Stimulated activated naive CD8-positive, alpha-beta T cell treated with anti-CD3 and anti-CD28 coated beads, Interleukin-15, Interleukin-2, amounts not matched to agents 100 ng/mL and 50 ng/mL, for 24 hours (primary cell): ENCODE results near the gene RNASE13.
"Not testable (repeated sequence)": the region's sequence is repeated elsewhere in the genome, so short reads cannot be mapped to it uniquely, and the experiment has no call there.

Experiments
- H3K27ac Mint-ChIP-seq: one replicate; pipeline ENCODE4 v1.8.0; 2021; ENCODE audit warnings: mild to moderate bottlenecking, mixed read lengths
- H3K27me3 Mint-ChIP-seq: one replicate; pipeline ENCODE4 v1.8.0; 2021; ENCODE audit warnings: mixed read lengths
- H3K36me3 Mint-ChIP-seq: one replicate; pipeline ENCODE4 v1.8.0; 2021; ENCODE audit warnings: low read depth, mixed read lengths
- H3K4me1 Mint-ChIP-seq: one replicate; pipeline ENCODE4 v1.8.0; 2021; ENCODE audit warnings: low read depth, mixed read lengths
- H3K4me3 Mint-ChIP-seq: one replicate; pipeline ENCODE4 v1.8.0; 2021; ENCODE audit warnings: mild to moderate bottlenecking, mixed read lengths
- H3K9me3 Mint-ChIP-seq: one replicate; pipeline ENCODE4 v1.8.0; 2021; ENCODE audit warnings: mixed read lengths

RNASE13 gene

GRCh38 chr14:21003788-21004346 lies 30.7 kb downstream of the RNASE13 start:
- H3K27me3 Mint-ChIP-seq, result no peaks in the 10 kb centered on the region
- H3K4me1 Mint-ChIP-seq, result no peaks in the 10 kb centered on the region
- no peaks in the 10 kb centered on the region for H3K36me3 Mint-ChIP-seq
- H3K9me3 Mint-ChIP-seq, result no peaks in the 10 kb centered on the region
- H3K27ac Mint-ChIP-seq, result no peak overlapping the region
- H3K4me3 Mint-ChIP-seq, result no peak overlapping the region

- Mint-ChIP-seq H3K4me3 (no peak overlapping the region), H3K27ac (no peak overlapping the region), H3K9me3 (no peaks in the 10 kb centered on the region), H3K36me3 (peaks cover 13% of the 10 kb centered on the region), H3K4me1 (no peaks in the 10 kb centered on the region), H3K27me3 (no peaks in the 10 kb centered on the region)
Measured at GRCh38 chr14:21001218-21001617, 33.4 kb downstream of the RNASE13 start.

GRCh38 chr14:20999591-20999990 lies 35.0 kb downstream of the RNASE13 start:
- H3K27ac Mint-ChIP-seq, result no peak overlapping the region
- peaks cover 29% of the 10 kb centered on the region for H3K36me3 Mint-ChIP-seq
- H3K4me3 Mint-ChIP-seq, result no peak overlapping the region
- no peaks in the 10 kb centered on the region for H3K27me3 Mint-ChIP-seq
- no peaks in the 10 kb centered on the region for H3K9me3 Mint-ChIP-seq
- H3K4me1 Mint-ChIP-seq, result no peaks in the 10 kb centered on the region

GRCh38 chr14:20998674-20999366 lies 35.8 kb downstream of the RNASE13 start, which contains the start of gene SLC39A2:
Gene SLC39A2 (plus strand): TSS chr14:20999293. CDS start chr14:20999447, 154 bp downstream.
- Mint-ChIP-seq H3K36me3 (peaks cover 37% of the 10 kb centered on the region), H3K27ac (peak within 1 kb of the TSS; percentile 21), H3K9me3 (no peaks in the 10 kb centered on the region), H3K4me3 (no peak within 1 kb of the TSS), H3K27me3 (no peaks in the 10 kb centered on the region), H3K4me1 (no peaks in the 10 kb centered on the region)

GRCh38 chr14:20998139-20998538 lies 36.5 kb downstream of the RNASE13 start:
- no peaks in the 10 kb centered on the region for H3K27me3 Mint-ChIP-seq
- no peaks in the 10 kb centered on the region for H3K4me1 Mint-ChIP-seq
- H3K36me3 Mint-ChIP-seq, result peaks cover 41% of the 10 kb centered on the region
- no peaks in the 10 kb centered on the region for H3K9me3 Mint-ChIP-seq
- H3K27ac Mint-ChIP-seq, result peak overlapping the region; percentile 21
- no peak overlapping the region for H3K4me3 Mint-ChIP-seq

GRCh38 chr14:20997564-20997963 lies 37.0 kb downstream of the RNASE13 start:
- Mint-ChIP-seq H3K4me1 (no peaks in the 10 kb centered on the region), H3K9me3 (no peaks in the 10 kb centered on the region), H3K4me3 (no peak overlapping the region), H3K36me3 (peaks cover 47% of the 10 kb centered on the region), H3K27ac (no peak overlapping the region), H3K27me3 (no peaks in the 10 kb centered on the region)

- Mint-ChIP-seq H3K27ac (no peak overlapping the region), H3K9me3 (no peaks in the 10 kb centered on the region), H3K36me3 (peaks cover 51% of the 10 kb centered on the region), H3K27me3 (no peaks in the 10 kb centered on the region), H3K4me1 (peaks cover 2% of the 10 kb centered on the region), H3K4me3 (no peak overlapping the region)
Measured at GRCh38 chr14:20997115-20997514, 37.5 kb downstream of the RNASE13 start.

GRCh38 chr14:20996521-20996920 lies 38.1 kb downstream of the RNASE13 start:
- Mint-ChIP-seq H3K4me1 (peaks cover 8% of the 10 kb centered on the region), H3K36me3 (peaks cover 55% of the 10 kb centered on the region), H3K27ac (no peak overlapping the region), H3K9me3 (no peaks in the 10 kb centered on the region), H3K4me3 (no peak overlapping the region), H3K27me3 (no peaks in the 10 kb centered on the region)

- Mint-ChIP-seq H3K9me3 (no peaks in the 10 kb centered on the region), H3K27ac (peak within 1 kb of the TSS; percentile 81), H3K4me3 (peak within 1 kb of the TSS; percentile 88), H3K27me3 (no peaks in the 10 kb centered on the region), H3K4me1 (peaks cover 34% of the 10 kb centered on the region), H3K36me3 (peaks cover 38% of the 10 kb centered on the region)
Measured at GRCh38 chr14:20989787-20990600, 44.6 kb downstream of the RNASE13 start, which contains the start of gene METTL17. Gene METTL17 (plus strand): TSS chr14:20989980. CDS start chr14:20990003, 23 bp downstream.

- no peaks in the 10 kb centered on the region for H3K27me3 Mint-ChIP-seq
- H3K27ac Mint-ChIP-seq, result peak overlapping the region; percentile 81
- H3K4me1 Mint-ChIP-seq, result peaks cover 34% of the 10 kb centered on the region
- peaks cover 32% of the 10 kb centered on the region for H3K36me3 Mint-ChIP-seq
- no peaks in the 10 kb centered on the region for H3K9me3 Mint-ChIP-seq
- H3K4me3 Mint-ChIP-seq, result peak overlapping the region; percentile 88
Measured at GRCh38 chr14:20989471-20989786, 45.2 kb downstream of the RNASE13 start.

- H3K27me3 Mint-ChIP-seq, result no peaks in the 10 kb centered on the region
- peaks cover 34% of the 10 kb centered on the region for H3K4me1 Mint-ChIP-seq
- peaks cover 27% of the 10 kb centered on the region for H3K36me3 Mint-ChIP-seq
- H3K27ac Mint-ChIP-seq, result peak overlapping the region; percentile 58
- H3K9me3 Mint-ChIP-seq, result no peaks in the 10 kb centered on the region
- H3K4me3 Mint-ChIP-seq, result peak overlapping the region; percentile 88
Measured at GRCh38 chr14:20988717-20989470, 45.7 kb downstream of the RNASE13 start.

GRCh38 chr14:20986811-20987210 lies 47.8 kb downstream of the RNASE13 start:
- Mint-ChIP-seq H3K27me3 (peaks cover 5% of the 10 kb centered on the region), H3K36me3 (peaks cover 9% of the 10 kb centered on the region), H3K9me3 (no peaks in the 10 kb centered on the region), H3K27ac (no peak overlapping the region), H3K4me1 (peaks cover 29% of the 10 kb centered on the region), H3K4me3 (no peak overlapping the region)

GRCh38 chr14:20985650-20986049 lies 49.0 kb downstream of the RNASE13 start:
- peaks cover 18% of the 10 kb centered on the region for H3K4me1 Mint-ChIP-seq
- not testable (repeated sequence) for H3K27ac Mint-ChIP-seq, H3K9me3 Mint-ChIP-seq, H3K36me3 Mint-ChIP-seq, H3K27me3 Mint-ChIP-seq, H3K4me3 Mint-ChIP-seq
